OCI-LY1 (cell line): ENCODE data around the gene OSTF1.

Source experiments
- H2AFZ ChIP-seq: fragments of 200-600 bp; sonication (generic), shearing (Covaris generic); 2 replicates; pipeline ENCODE4 v1.6.0; 2014; ENCODE audit warnings: antibody characterized with exemption, mild to moderate bottlenecking, low read length
- H3F3A ChIP-seq: fragments of 200-600 bp; sonication (generic), shearing (Covaris generic); 2 replicates; pipeline ENCODE4 v1.6.0; 2014; ENCODE audit warnings: mild to moderate bottlenecking, antibody characterized with exemption, low read length, moderate library complexity; ENCODE audit not compliant: insufficient read depth
- H3K27ac ChIP-seq: fragments of 200-600 bp; sonication (generic); 2 replicates; pipeline ENCODE4 v1.5.1; 2014; ENCODE audit warnings: low read length, mixed run types, mild to moderate bottlenecking, low read depth; ENCODE audit not compliant: poor library complexity, severe bottlenecking
- H3K27me3 ChIP-seq: fragments of 200-600 bp; sonication (generic); 2 replicates; pipeline ENCODE4 v1.6.0; 2014; ENCODE audit warnings: antibody characterized with exemption, mild to moderate bottlenecking, low read length, moderate library complexity; ENCODE audit not compliant: insufficient read depth
- H3K36me3 ChIP-seq: fragments of 200-600 bp; sonication (generic); 2 replicates; pipeline ENCODE4 v1.6.1; 2014; ENCODE audit warnings: mild to moderate bottlenecking, antibody characterized with exemption, low read length, moderate library complexity, mixed read lengths; ENCODE audit not compliant: insufficient read depth
- H3K4me1 ChIP-seq: fragments of 200-600 bp; sonication (generic); 2 replicates; pipeline ENCODE4 v1.5.1; 2014; ENCODE audit warnings: mild to moderate bottlenecking, low read length, moderate library complexity; ENCODE audit not compliant: insufficient read depth, severe bottlenecking
- H3K4me2 ChIP-seq: fragments of 200-600 bp; sonication (generic), shearing (Covaris generic); 2 replicates; pipeline ENCODE4 v1.6.1; 2014; ENCODE audit warnings: low read length
- H3K4me3 ChIP-seq: fragments of 200-600 bp; sonication (generic); 2 replicates; pipeline ENCODE4 v1.5.1; 2014; ENCODE audit warnings: low read length, low read depth, mild to moderate bottlenecking, mixed read lengths; ENCODE audit not compliant: poor library complexity, severe bottlenecking
- H3K79me2 ChIP-seq: fragments of 200-600 bp; shearing (Covaris generic); 2 replicates; pipeline ENCODE4 v1.6.1; 2016; ENCODE audit warnings: mixed run types, low read length, mixed read lengths; ENCODE audit not compliant: insufficient read depth
- H3K9ac ChIP-seq: fragments of 200-600 bp; sonication (generic), shearing (Covaris generic); 2 replicates; pipeline ENCODE4 v1.6.1; 2014; ENCODE audit warnings: mild to moderate bottlenecking, low read length, mixed read lengths
- H3K9me2 ChIP-seq: fragments of 200-600 bp; sonication (generic), shearing (Covaris generic); 2 replicates; pipeline ENCODE4 v1.6.1; 2014; ENCODE audit warnings: low read depth, mild to moderate bottlenecking, low read length, mixed read lengths
- H3K9me3 ChIP-seq: fragments of 200-600 bp; shearing (Covaris generic); 2 replicates; pipeline ENCODE4 v1.6.1; 2014; ENCODE audit warnings: low read length, mixed read lengths
- H4K20me1 ChIP-seq: fragments of 200-600 bp; sonication (generic), shearing (Covaris generic); 2 replicates; pipeline ENCODE4 v1.6.0; 2016; ENCODE audit warnings: mild to moderate bottlenecking, low read length; ENCODE audit not compliant: insufficient read depth
- CTCF ChIP-seq: fragments of 200-600 bp; sonication (generic), shearing (Covaris generic); IDR thresholded peaks from 2 replicates; pipeline ENCODE4 v1.5.1; 2017; ENCODE audit warnings: mild to moderate bottlenecking, antibody characterized with exemption, low read length, moderate library complexity, mixed read lengths
- EZH2 ChIP-seq: fragments of 200-600 bp; sonication (generic), shearing (Covaris generic); IDR thresholded peaks from 2 replicates; pipeline ENCODE4 v1.8.0; 2017; ENCODE audit warnings: borderline replicate concordance, mixed run types, mild to moderate bottlenecking, antibody characterized with exemption, low read length, moderate library complexity, mixed read lengths

The OSTF1 gene

GRCh38 chr9:75167281-75167680, 79.0 kb downstream of the OSTF1 start:
- Histone ChIP-seq H3K4me3 (no peak overlapping the region), H3K9me3 (peaks cover 7% of the 10 kb centered on the region), H3K27me3 (no peaks in the 10 kb centered on the region), H3K9ac (no peak overlapping the region), H2AFZ (no peak overlapping the region), H3K4me2 (no peak overlapping the region), H3K4me1 (no peaks in the 10 kb centered on the region), H4K20me1 (no peaks in the 10 kb centered on the region), H3K79me2 (no peaks in the 10 kb centered on the region), H3K9me2 (no peaks in the 10 kb centered on the region), H3F3A (no peaks in the 10 kb centered on the region), H3K27ac (no peak overlapping the region), H3K36me3 (peaks cover 8% of the 10 kb centered on the region)
- TF ChIP-seq EZH2, result no peak
- TF ChIP-seq CTCF, result no peak

- no peak overlapping the region for H3K4me2 ChIP-seq
- H3K9me2 ChIP-seq, result no peaks in the 10 kb centered on the region
- H3K27ac ChIP-seq, result no peak overlapping the region
- no peak overlapping the region for H2AFZ ChIP-seq
- no peaks in the 10 kb centered on the region for H3K79me2 ChIP-seq
- H3K4me3 ChIP-seq, result no peak overlapping the region
- peaks cover 8% of the 10 kb centered on the region for H3K36me3 ChIP-seq
- H3K9ac ChIP-seq, result no peak overlapping the region
- H3K4me1 ChIP-seq, result no peaks in the 10 kb centered on the region
- H3K9me3 ChIP-seq, result peaks cover 2% of the 10 kb centered on the region; the same call in 1 of the 2 replicates
- no peak for TF ChIP-seq CTCF
- no peak for TF ChIP-seq EZH2
- H3F3A ChIP-seq, result no peaks in the 10 kb centered on the region
- H4K20me1 ChIP-seq, result no peaks in the 10 kb centered on the region
- no peaks in the 10 kb centered on the region for H3K27me3 ChIP-seq
Observed at GRCh38 chr9:75168270-75169178, 80.2 kb downstream of the OSTF1 start.

GRCh38 chr9:75169623-75170022, 81.3 kb downstream of the OSTF1 start:
- Histone ChIP-seq H3K27me3 (no peaks in the 10 kb centered on the region), H3F3A (no peaks in the 10 kb centered on the region), H3K9ac (no peak overlapping the region), H3K9me3 (peaks cover 1% of the 10 kb centered on the region; the same call in 1 of the 2 replicates), H3K79me2 (no peaks in the 10 kb centered on the region), H3K4me3 (no peak overlapping the region), H3K27ac (no peak overlapping the region), H3K9me2 (no peaks in the 10 kb centered on the region), H3K4me2 (no peak overlapping the region), H4K20me1 (no peaks in the 10 kb centered on the region), H3K36me3 (peaks cover 8% of the 10 kb centered on the region), H2AFZ (no peak overlapping the region), H3K4me1 (no peaks in the 10 kb centered on the region)
- TF ChIP-seq CTCF (no peak), EZH2 (no peak)
